Liver (tissue), 3 donors: ENCODE data around the gene TTC7B.

Experiments used
- FOXA1 ChIP-seq: IDR thresholded peaks from 2 replicates; pipeline ENCODE4 v1.6.1; 2016; ENCODE audit warnings: antibody characterized with exemption
- FOXA2 ChIP-seq: IDR thresholded peaks from 2 replicates; pipeline ENCODE4 v1.6.1; 2016; ENCODE audit warnings: antibody characterized with exemption
- GABPA ChIP-seq, 2 donors: IDR thresholded peaks in 1 of 2; conservative IDR thresholded peaks in 1 of 2; 2 replicates each; pipeline ENCODE4 v1.6.1; 2016; ENCODE audit warnings: antibody characterized with exemption in 2 of 2, mild to moderate bottlenecking in 1 of 2, moderate library complexity in 1 of 2
- JUND ChIP-seq, 2 donors: IDR thresholded peaks; 2 replicates each; pipeline ENCODE4 v1.6.1; 2016; ENCODE audit warnings: antibody characterized with exemption in 2 of 2
- RAD21 ChIP-seq, 2 donors: IDR thresholded peaks; 2 replicates each; pipeline ENCODE4 v1.6.1; 2016; ENCODE audit warnings: antibody characterized with exemption in 2 of 2, mild to moderate bottlenecking in 2 of 2
- SP1 ChIP-seq: IDR thresholded peaks from 2 replicates; pipeline ENCODE4 v1.6.1; 2018; ENCODE audit warnings: antibody characterized with exemption, mild to moderate bottlenecking
- TAF1 ChIP-seq: conservative IDR thresholded peaks from 2 replicates; pipeline ENCODE4 v1.6.1; 2016; ENCODE audit warnings: antibody characterized with exemption, mild to moderate bottlenecking
- YY1 ChIP-seq: IDR thresholded peaks from 2 replicates; pipeline ENCODE4 v1.6.1; 2016; ENCODE audit warnings: antibody characterized with exemption, mild to moderate bottlenecking
- TF ChIP-seq, protein P1 (sequence below): fragments of 150-350 bp; IDR thresholded peaks from 2 replicates; pipeline ENCODE4 v1.5.1; 2017; ENCODE audit warnings: improper control_type of control experiment, low read depth, low read length; ENCODE audit not compliant: missing input control
- TF ChIP-seq, protein P2 (sequence below): IDR thresholded peaks from 2 replicates; pipeline ENCODE4 v1.6.1; 2016; ENCODE audit warnings: antibody characterized with exemption
- TF ChIP-seq, protein P3 (sequence below): IDR thresholded peaks from 2 replicates; pipeline ENCODE4 v1.6.1; 2016; ENCODE audit warnings: antibody characterized with exemption
- TF ChIP-seq, protein P4 (sequence below): IDR thresholded peaks from 2 replicates; pipeline ENCODE4 v1.6.1; 2016; ENCODE audit warnings: antibody characterized with exemption, mild to moderate bottlenecking
- TF ChIP-seq, protein P5 (sequence below): IDR thresholded peaks from 2 replicates; pipeline ENCODE4 v1.6.1; 2016; ENCODE audit warnings: antibody characterized with exemption
- donor health status: healthy.
- donor health status: healthy.

DNA sequence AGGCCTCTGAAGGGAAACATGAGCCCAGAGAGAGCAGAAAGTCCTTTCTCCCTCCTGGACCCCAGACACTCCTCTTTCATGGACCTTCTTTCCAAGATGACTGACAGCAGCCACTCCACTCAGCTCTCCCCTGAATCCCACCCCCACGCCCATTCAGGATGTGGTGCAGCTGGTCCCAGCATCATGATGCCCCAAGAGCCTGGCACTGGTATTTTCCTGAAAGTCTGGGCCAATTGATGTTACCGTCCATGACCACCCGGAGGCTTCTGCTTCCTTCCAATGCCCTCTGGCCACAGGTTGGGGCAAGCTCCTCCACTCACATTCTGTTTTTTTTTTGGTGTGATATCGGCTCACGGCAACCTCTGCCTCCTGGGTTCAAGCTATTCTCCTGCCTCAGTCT, 306.8 kb downstream of the TTC7B start:
- TF ChIP-seq, protein P1, sequence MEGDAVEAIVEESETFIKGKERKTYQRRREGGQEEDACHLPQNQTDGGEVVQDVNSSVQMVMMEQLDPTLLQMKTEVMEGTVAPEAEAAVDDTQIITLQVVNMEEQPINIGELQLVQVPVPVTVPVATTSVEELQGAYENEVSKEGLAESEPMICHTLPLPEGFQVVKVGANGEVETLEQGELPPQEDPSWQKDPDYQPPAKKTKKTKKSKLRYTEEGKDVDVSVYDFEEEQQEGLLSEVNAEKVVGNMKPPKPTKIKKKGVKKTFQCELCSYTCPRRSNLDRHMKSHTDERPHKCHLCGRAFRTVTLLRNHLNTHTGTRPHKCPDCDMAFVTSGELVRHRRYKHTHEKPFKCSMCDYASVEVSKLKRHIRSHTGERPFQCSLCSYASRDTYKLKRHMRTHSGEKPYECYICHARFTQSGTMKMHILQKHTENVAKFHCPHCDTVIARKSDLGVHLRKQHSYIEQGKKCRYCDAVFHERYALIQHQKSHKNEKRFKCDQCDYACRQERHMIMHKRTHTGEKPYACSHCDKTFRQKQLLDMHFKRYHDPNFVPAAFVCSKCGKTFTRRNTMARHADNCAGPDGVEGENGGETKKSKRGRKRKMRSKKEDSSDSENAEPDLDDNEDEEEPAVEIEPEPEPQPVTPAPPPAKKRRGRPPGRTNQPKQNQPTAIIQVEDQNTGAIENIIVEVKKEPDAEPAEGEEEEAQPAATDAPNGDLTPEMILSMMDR = no peak
- TF ChIP-seq, protein P2, sequence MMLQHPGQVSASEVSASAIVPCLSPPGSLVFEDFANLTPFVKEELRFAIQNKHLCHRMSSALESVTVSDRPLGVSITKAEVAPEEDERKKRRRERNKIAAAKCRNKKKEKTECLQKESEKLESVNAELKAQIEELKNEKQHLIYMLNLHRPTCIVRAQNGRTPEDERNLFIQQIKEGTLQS = no peak
- TF ChIP-seq SP1 = no peak
- TF ChIP-seq TAF1 = no peak
- TF ChIP-seq JUND (IDR thresholded peaks at IDR 0.05) = no peak
- TF ChIP-seq YY1 = no peak
- TF ChIP-seq, protein P3, sequence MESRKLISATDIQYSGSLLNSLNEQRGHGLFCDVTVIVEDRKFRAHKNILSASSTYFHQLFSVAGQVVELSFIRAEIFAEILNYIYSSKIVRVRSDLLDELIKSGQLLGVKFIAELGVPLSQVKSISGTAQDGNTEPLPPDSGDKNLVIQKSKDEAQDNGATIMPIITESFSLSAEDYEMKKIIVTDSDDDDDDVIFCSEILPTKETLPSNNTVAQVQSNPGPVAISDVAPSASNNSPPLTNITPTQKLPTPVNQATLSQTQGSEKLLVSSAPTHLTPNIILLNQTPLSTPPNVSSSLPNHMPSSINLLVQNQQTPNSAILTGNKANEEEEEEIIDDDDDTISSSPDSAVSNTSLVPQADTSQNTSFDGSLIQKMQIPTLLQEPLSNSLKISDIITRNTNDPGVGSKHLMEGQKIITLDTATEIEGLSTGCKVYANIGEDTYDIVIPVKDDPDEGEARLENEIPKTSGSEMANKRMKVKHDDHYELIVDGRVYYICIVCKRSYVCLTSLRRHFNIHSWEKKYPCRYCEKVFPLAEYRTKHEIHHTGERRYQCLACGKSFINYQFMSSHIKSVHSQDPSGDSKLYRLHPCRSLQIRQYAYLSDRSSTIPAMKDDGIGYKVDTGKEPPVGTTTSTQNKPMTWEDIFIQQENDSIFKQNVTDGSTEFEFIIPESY = no peak
- TF ChIP-seq, protein P4, sequence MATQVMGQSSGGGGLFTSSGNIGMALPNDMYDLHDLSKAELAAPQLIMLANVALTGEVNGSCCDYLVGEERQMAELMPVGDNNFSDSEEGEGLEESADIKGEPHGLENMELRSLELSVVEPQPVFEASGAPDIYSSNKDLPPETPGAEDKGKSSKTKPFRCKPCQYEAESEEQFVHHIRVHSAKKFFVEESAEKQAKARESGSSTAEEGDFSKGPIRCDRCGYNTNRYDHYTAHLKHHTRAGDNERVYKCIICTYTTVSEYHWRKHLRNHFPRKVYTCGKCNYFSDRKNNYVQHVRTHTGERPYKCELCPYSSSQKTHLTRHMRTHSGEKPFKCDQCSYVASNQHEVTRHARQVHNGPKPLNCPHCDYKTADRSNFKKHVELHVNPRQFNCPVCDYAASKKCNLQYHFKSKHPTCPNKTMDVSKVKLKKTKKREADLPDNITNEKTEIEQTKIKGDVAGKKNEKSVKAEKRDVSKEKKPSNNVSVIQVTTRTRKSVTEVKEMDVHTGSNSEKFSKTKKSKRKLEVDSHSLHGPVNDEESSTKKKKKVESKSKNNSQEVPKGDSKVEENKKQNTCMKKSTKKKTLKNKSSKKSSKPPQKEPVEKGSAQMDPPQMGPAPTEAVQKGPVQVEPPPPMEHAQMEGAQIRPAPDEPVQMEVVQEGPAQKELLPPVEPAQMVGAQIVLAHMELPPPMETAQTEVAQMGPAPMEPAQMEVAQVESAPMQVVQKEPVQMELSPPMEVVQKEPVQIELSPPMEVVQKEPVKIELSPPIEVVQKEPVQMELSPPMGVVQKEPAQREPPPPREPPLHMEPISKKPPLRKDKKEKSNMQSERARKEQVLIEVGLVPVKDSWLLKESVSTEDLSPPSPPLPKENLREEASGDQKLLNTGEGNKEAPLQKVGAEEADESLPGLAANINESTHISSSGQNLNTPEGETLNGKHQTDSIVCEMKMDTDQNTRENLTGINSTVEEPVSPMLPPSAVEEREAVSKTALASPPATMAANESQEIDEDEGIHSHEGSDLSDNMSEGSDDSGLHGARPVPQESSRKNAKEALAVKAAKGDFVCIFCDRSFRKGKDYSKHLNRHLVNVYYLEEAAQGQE = no peak
- no peak for TF ChIP-seq RAD21 (IDR thresholded peaks at IDR 0.05)
- TF ChIP-seq, protein P5, sequence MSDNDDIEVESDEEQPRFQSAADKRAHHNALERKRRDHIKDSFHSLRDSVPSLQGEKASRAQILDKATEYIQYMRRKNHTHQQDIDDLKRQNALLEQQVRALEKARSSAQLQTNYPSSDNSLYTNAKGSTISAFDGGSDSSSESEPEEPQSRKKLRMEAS = no peak
- TF ChIP-seq FOXA2 = no peak
- no peak for TF ChIP-seq FOXA1
- no peak for TF ChIP-seq GABPA (IDR thresholded peaks at IDR 0.05 in 1 of 2, conservative IDR thresholded peaks at IDR 0.05 in 1 of 2)
